KMS-11 (cell line): Measurements from ENCODE around the gene IL1RAPL1.

Source experiments
- H2AFZ ChIP-seq: fragments of 200-600 bp; sonication (generic); 2 replicates; pipeline ENCODE4 v1.6.1; 2016; ENCODE audit warnings: antibody characterized with exemption, mixed run types, low read depth
- H3K27ac ChIP-seq: fragments of 200-600 bp; sonication (generic); 2 replicates; pipeline ENCODE4 v1.6.1; 2016; ENCODE audit warnings: mild to moderate bottlenecking, mixed run types
- H3K27me3 ChIP-seq: fragments of 200-600 bp; sonication (generic); 2 replicates; pipeline ENCODE4 v1.6.1; 2017; ENCODE audit warnings: mild to moderate bottlenecking, low read depth, mixed run types, moderate library complexity; ENCODE audit not compliant: insufficient read depth
- H3K36me3 ChIP-seq: fragments of 200-600 bp; sonication (generic); 2 replicates; pipeline ENCODE4 v1.6.1; 2017; ENCODE audit warnings: mild to moderate bottlenecking, mixed run types; ENCODE audit not compliant: insufficient read depth
- H3K4me1 ChIP-seq: fragments of 200-600 bp; sonication (generic); 2 replicates; pipeline ENCODE4 v1.6.1; 2016; ENCODE audit warnings: mild to moderate bottlenecking, low read depth, mixed run types; ENCODE audit not compliant: poor library complexity, severe bottlenecking
- H3K4me2 ChIP-seq: fragments of 200-600 bp; sonication (generic); 2 replicates; pipeline ENCODE4 v1.7.0; 2016; ENCODE audit warnings: mild to moderate bottlenecking, mixed run types
- H3K4me3 ChIP-seq: fragments of 200-600 bp; sonication (generic); IDR thresholded peaks from 2 replicates; pipeline ENCODE4 v1.6.1; 2017; ENCODE audit warnings: low read depth, low read length, mixed read lengths; ENCODE audit not compliant: insufficient read depth
- H3K79me2 ChIP-seq: fragments of 200-600 bp; sonication (generic); 2 replicates; pipeline ENCODE4 v1.6.1; 2016; ENCODE audit warnings: low read depth, mixed run types; ENCODE audit not compliant: insufficient read depth
- H3K9ac ChIP-seq: fragments of 200-600 bp; sonication (generic); 2 replicates; pipeline ENCODE4 v1.6.1; 2016; ENCODE audit warnings: mild to moderate bottlenecking, mixed run types
- H4K20me1 ChIP-seq: fragments of 200-600 bp; sonication (generic); 2 replicates; pipeline ENCODE4 v1.6.1; 2016; ENCODE audit warnings: mild to moderate bottlenecking, mixed run types; ENCODE audit not compliant: insufficient read depth
- TF ChIP-seq, protein P1 (sequence below): fragments of 200-600 bp; sonication (generic); conservative IDR thresholded peaks from 2 replicates; pipeline ENCODE4 v1.6.1; 2017; ENCODE audit warnings: low read depth, mild to moderate bottlenecking, antibody characterized with exemption, low read length, moderate library complexity, mixed read lengths

Gene IL1RAPL1

DNA sequence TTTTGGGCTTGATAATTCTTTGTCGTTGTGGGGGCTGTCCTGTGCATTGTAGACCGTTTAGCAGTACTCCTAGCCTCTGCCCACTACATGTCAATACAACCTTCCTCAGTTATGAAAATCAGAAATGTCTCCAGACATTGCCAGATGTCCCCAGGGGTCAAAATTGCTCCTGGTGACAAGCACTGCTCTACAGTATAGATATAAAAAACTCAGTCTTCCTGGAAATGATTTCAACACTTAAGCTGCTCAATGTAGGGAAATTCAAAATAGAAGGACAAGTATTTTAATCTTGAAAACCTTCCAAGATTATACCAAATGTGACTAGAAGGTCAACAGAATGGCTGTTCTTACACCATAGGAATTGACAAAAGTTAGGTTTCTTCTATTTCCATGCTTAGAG lies 1339.4 kb downstream of the IL1RAPL1 start:
- Histone ChIP-seq H3K36me3 (no peaks in the 10 kb centered on the region), H3K79me2 (no peaks in the 10 kb centered on the region), H3K4me1 (no peaks in the 10 kb centered on the region), H3K9ac (no peak overlapping the region), H3K4me3 (no peak overlapping the region), H3K27ac (no peak overlapping the region), H4K20me1 (no peaks in the 10 kb centered on the region), H3K4me2 (no peak overlapping the region), H2AFZ (no peak overlapping the region), H3K27me3 (no peaks in the 10 kb centered on the region)
- TF ChIP-seq, protein P1, sequence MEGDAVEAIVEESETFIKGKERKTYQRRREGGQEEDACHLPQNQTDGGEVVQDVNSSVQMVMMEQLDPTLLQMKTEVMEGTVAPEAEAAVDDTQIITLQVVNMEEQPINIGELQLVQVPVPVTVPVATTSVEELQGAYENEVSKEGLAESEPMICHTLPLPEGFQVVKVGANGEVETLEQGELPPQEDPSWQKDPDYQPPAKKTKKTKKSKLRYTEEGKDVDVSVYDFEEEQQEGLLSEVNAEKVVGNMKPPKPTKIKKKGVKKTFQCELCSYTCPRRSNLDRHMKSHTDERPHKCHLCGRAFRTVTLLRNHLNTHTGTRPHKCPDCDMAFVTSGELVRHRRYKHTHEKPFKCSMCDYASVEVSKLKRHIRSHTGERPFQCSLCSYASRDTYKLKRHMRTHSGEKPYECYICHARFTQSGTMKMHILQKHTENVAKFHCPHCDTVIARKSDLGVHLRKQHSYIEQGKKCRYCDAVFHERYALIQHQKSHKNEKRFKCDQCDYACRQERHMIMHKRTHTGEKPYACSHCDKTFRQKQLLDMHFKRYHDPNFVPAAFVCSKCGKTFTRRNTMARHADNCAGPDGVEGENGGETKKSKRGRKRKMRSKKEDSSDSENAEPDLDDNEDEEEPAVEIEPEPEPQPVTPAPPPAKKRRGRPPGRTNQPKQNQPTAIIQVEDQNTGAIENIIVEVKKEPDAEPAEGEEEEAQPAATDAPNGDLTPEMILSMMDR = no peak

DNA sequence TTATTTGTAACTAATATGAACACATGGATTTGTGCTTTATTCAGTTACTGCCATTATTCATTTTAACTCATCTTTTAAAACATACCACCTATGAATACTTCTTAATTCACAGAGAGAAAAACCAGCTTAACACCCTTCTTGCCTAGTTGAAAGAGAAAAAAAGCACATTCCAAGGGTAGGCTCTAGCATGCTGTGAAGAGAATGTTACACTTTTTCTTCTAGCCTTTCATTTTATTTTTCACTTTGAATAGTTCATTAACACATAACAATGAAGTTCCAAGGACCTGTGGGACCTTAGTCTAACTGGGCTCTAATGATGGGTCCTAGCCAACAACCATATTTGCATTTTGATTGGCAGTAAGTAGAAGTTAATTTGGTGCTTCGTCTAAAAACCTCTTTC lies 1348.2 kb downstream of the IL1RAPL1 start:
- no peaks in the 10 kb centered on the region for H3K4me1 ChIP-seq
- no peak overlapping the region for H3K4me3 ChIP-seq
- H4K20me1 ChIP-seq = no peaks in the 10 kb centered on the region
- no peak overlapping the region for H3K9ac ChIP-seq
- no peaks in the 10 kb centered on the region for H3K27me3 ChIP-seq
- no peak overlapping the region for H3K27ac ChIP-seq
- no peak overlapping the region for H2AFZ ChIP-seq
- H3K4me2 ChIP-seq = no peak overlapping the region
- no peaks in the 10 kb centered on the region for H3K36me3 ChIP-seq
- TF ChIP-seq, protein P1 = no peak
- H3K79me2 ChIP-seq = no peaks in the 10 kb centered on the region

DNA sequence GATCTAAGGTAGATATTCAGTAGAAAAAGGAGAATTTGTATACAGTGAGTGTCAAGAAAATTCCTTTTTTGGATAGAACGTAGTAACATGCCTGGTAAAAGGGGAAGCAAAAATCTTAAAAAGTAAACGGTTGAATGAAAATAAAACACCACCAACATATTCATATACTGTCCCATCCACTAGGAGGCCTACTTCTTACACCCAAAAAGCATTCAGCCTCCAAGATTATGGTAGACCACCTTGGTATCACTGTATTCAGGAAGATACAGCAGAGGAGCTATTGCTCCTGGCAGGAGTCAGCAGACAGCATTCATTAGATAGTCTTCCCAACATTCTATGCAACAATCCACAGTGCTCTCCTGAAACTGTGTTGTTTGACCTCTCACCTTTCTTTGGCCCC lies 1353.5 kb downstream of the IL1RAPL1 start:
- H4K20me1 ChIP-seq = no peaks in the 10 kb centered on the region
- no peak overlapping the region for H3K9ac ChIP-seq
- no peak overlapping the region for H2AFZ ChIP-seq
- H3K4me2 ChIP-seq = no peak overlapping the region
- no peak overlapping the region for H3K4me3 ChIP-seq
- no peaks in the 10 kb centered on the region for H3K4me1 ChIP-seq
- H3K79me2 ChIP-seq = no peaks in the 10 kb centered on the region
- TF ChIP-seq, protein P1 = no peak
- H3K36me3 ChIP-seq = no peaks in the 10 kb centered on the region
- no peak overlapping the region for H3K27ac ChIP-seq
- no peaks in the 10 kb centered on the region for H3K27me3 ChIP-seq

DNA sequence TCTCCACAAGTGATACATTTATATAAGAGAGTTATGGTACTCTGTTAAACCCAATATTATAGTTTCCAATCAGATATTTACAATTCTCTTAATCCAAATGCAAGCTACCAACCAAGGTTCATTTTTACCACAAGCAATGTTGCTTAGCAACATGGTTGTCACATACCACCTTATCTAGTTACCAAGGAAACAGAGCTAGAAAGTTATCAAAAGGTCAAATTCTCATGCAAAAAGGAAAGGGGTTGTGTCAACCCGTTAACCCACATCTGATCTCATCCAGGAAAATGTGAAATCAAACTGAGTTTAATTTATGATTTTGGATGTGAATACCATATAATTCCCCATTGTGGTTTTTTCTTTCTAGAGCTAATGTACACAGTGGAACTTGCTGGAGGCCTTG lies 1354.0 kb downstream of the IL1RAPL1 start:
- no peaks in the 10 kb centered on the region for H4K20me1 ChIP-seq
- H3K9ac ChIP-seq = no peak overlapping the region
- no peaks in the 10 kb centered on the region for H3K36me3 ChIP-seq
- H3K27me3 ChIP-seq = no peaks in the 10 kb centered on the region
- no peaks in the 10 kb centered on the region for H3K4me1 ChIP-seq
- no peak overlapping the region for H2AFZ ChIP-seq
- no peak overlapping the region for H3K4me3 ChIP-seq
- H3K27ac ChIP-seq = no peak overlapping the region
- TF ChIP-seq, protein P1 = no peak
- H3K4me2 ChIP-seq = no peak overlapping the region
- no peaks in the 10 kb centered on the region for H3K79me2 ChIP-seq
